DMS53 treated with DMSO at 0.1 percent for 48 hours (cell line): Measurements from ENCODE around the gene RASGEF1C.
"Not testable (repeated sequence)": the region's sequence is repeated elsewhere in the genome, so short reads cannot be mapped to it uniquely, and the experiment has no call there.

Experiments used
- DNase-seq: peaks from one replicate; lab custom pipeline; 2025; ENCODE audit not compliant: unreplicated experiment; lab: John Stamatoyannopoulos, UW

Gene RASGEF1C

DNA sequence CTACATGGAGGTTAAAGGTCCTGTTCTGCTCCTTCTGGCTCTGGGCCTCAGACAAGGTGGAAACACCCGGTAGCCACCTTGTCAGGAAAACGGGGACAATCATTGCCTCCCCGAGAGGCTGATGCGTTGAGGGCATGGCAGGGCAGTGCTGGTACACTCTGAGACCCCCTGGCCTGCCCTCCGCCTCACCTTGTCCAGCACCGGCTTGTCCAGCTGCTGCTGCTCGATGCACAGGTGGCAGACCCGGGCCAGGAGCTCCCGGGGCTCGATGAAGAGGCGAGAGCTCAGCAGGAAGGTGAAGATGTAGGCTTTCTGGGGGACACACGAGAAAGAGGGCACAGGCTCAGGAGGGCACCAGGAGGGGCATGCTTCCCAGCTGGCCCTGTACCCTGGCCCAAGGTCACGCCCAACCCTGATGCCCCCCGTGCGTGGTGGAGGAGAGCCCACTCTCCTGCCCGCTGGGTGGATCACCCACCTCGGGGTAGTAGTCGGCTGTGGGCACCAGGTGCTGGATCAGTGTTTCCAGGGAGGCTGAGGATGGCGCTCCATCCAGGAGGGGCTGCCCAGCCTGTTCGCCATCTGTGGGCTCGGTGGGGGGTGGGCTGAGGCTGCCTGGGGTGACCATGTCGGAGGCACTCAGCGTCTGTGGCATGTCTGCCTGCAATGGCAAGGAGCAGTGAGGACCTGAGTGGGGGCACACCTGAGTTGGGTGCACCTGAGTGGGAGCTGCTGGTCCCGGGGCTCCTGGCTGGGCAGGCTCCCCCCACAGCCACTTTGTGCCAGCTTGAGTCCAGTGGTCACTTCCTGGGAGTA is 71.4 kb downstream of the RASGEF1C start:
- no peak for DNase-seq

DNA sequence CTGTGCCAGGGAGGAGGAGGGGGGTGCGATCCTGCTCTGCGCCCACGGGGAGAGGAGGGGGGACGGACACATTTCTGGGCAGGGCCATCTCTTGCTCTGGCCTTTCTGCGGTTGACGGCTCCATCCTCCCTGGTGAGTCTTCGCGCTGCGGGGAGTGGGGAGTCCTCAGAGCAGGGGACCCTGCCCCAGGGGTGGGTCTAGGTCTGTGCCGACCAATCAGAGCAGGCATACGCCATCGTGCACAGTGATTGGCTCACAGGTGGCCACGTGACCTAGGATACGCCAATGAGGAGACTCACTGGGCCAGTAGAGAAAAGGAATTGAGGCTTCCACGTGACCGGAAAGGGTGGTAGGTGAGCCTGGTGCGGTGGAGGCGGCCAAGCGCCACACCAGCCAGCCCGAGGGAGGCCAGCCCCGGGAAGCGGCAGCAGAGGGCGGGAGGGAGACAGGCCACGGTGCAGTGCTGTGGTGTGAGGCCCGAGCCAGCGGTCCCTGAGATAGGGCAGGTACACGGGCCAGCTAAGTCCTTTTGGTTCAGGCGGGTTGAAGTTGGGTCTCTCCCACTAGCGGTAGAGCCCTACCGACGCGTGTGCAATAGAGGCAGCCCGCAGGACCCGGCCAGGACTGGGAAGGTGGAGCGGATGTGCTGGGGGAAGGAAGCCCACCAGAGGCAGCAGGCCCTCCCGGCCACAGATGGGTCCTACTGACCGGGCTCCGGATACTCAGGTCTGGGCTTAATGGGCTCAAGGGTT is 72.2 kb downstream of the RASGEF1C start:
- no peak for DNase-seq

DNA sequence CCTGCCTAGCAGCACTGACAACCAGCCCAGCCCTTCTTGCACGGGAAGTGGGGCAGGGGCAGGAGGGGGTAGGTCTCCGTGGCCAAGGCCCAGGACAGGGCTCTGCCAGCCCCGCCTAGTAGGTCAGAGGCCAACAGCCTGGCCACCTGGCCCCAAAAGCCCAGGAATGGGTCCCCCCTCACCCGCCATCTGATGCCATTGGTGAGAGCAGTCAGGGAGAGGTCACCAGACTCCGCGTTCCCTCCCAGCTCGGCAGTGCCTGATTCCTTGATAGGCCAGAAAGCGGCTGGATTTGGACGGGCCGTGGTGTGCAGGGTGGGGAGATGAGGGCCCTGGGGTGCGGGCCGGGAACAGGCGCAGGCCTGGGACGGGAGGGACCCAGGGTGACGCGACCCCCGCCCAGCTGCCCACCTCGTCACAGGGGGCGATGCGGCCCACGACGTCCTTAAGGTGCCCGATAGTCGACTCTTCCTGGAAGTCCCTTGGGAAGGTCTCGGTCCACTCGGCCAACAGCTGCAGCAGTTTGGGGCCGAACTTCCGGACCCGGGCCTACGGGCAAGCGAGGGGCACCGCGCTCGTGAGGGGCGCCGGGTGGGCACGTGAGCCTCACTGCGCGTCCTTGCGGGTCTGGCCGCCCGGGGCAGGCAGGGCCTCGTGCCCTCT is 72.9 kb downstream of the RASGEF1C start:
- no peak for DNase-seq

DNA sequence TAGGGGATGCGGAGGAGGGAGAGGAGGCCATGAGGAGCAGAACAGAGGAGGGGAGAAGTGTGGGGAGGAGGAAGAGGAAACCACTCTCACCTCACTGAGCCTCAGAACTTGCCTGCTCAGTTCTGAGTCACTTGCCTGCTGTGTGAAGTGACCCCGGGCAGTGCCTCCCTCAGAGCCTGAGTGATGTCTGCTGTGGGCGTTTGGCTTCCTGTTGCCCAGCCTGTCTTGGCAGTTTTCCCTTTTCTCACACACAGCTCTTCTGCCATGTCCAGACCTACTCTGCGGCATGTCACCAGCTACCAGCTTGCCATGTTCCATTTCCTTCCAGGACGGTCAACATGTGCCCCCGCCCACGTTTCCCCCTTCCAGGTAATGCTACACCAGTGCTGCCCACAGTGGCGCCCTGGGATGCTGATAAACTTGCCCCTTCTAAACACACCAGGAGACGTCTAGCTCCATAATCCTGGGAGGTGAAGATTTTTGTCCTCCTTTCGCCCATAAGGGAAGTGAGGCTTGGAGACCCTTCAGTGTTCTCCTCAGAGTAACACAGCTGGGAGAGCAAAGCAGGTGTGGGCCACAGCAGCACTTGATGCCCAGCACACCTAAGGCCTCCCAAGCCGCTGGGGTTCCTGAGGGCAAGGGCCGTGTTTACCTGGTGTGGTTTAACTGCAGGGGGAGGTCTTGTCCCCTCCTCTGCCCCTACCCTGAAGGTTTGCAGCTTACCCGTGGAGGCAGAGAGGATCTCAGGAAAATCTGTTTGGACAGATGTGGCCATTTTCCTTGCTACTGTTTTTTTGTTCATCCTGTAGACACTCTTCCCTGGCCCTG is 73.7 kb downstream of the RASGEF1C start:
- no peak for DNase-seq

DNA sequence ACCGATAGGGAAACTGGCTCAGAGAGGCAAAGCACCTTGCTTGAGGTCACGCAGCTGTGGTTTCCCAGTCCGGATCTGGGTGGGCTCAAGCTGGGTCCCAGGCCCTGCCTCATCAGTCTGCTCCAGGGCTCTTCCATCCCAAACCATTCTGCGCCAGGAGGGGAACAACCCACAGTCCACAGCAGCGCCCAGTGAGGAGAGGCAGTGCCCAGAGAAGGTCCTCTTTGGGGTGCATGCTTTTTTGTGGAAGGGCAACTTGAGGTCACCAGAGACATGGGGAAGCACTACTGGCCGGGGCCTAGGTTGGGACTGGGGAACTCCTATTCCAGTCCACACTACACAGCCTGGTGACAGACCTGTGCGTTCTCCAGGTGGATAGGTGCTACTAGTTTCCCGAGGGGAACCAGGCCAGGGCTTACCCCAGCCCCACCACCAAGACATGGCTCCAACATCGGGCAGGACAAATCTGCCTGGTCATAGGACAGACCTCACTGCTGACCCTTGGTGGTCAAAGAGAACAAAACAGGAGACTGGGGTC is 75.0 kb downstream of the RASGEF1C start:
- DNase-seq: no peak

DNA sequence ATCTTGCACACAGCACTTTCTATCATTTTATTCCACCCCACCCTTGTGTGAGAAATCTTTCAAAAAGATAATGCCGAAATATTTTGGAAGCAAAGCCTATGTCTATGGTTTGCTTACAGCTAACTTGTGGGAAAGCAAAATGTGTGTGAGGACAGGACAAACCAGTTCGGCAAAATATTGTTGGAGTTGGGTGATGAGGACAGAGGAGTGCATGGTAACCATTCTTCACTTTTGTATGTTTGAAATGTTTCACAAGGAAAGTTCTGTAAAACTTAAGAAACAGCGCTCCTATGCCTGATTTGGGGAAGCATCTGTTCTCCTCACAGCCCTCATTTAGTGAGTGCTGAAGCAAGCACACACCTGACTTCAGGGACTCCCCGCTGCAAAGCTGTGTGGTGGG is 75.5 kb downstream of the RASGEF1C start:
- DNase-seq: no peak

DNA sequence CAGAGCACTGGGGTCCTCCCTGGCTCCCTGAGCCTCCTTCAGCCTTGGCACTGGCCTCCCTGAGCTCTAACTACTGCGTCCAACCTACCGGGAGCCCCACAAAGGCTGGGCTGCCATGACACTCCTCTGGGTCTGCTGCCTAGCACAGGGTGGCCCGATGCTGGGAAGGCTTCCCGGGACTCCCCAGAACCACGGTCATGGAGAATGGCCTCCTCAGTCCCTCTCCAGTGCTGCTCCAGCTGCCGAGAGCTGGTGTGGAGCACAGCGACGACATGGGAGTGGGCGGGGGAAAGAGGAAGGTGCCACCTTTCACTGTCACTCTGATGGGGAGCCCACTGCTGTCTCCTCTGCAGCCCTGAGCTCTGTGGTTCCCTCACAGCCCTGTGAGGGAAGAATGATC is 76.0 kb downstream of the RASGEF1C start:
- no peak for DNase-seq

DNA sequence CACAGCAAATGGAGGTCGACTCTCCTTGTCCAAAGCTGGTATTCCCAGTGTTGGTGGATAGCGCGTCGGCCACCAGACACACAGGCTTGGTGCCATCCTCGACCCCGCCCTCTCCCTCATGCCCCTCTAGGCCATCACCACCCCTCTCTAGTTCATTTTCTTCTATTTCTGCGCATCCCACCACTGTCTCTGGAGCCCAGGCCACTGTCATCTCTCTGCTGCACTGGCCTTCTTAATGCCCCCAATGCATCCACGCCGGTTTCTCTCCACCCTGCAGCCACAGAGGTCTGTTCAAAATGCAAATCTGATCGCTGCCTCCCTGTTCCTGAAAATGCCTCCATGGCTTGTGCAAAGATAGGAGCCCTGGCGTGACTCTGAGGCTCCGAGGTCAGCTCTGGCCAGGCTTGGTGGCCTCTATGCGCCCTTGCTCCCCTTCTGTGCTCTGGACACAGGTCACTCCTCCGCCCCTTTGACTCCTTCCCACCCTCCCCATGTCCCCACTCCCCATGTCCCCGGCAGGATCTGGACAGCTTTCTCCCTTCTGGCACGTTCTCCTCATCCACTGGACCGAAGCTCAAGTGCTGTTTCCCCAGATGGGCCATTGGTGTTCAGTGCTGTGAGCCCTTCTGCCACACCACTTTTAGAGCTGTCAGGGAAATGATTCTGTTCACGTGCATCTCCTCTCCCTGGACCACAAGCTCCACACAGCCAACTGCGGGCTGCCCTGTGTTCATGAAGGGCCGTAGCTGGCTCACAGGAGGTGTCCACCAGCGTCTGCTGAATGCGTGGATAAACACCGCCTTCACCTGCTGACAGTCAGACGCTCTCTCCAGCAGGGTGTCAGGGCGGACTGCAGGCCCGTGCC is 77.9 kb downstream of the RASGEF1C start:
- DNase-seq: no peak

DNA sequence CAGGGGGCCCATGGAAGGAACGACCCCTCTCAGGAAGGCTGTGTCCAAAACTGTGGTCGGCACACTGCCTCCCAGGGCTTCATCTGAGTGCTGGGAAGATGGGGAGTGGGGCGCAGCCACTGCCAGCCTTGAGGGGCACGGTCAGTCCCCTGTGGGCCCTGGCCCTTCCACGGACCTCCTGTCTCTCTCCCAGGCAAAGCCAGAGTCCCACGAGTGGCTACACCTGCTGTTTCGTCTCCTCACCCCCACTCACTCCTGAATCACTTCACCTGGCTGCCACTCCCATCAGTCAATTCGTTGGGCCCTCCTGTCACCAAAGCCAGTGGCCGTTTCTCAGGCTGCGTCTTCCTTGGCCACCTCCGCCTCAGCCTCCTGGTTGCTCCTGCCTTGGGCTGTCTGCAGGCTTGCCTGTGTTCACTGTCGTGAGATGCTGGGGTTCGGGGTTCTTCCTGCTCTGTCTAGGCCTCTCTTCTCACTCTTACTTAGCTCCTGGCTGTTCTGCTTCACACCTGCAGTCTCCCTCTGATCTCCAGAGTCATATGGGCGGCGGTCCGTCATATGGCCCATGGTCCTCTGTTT is 78.6 kb downstream of the RASGEF1C start:
- DNase-seq: no peak

DNA sequence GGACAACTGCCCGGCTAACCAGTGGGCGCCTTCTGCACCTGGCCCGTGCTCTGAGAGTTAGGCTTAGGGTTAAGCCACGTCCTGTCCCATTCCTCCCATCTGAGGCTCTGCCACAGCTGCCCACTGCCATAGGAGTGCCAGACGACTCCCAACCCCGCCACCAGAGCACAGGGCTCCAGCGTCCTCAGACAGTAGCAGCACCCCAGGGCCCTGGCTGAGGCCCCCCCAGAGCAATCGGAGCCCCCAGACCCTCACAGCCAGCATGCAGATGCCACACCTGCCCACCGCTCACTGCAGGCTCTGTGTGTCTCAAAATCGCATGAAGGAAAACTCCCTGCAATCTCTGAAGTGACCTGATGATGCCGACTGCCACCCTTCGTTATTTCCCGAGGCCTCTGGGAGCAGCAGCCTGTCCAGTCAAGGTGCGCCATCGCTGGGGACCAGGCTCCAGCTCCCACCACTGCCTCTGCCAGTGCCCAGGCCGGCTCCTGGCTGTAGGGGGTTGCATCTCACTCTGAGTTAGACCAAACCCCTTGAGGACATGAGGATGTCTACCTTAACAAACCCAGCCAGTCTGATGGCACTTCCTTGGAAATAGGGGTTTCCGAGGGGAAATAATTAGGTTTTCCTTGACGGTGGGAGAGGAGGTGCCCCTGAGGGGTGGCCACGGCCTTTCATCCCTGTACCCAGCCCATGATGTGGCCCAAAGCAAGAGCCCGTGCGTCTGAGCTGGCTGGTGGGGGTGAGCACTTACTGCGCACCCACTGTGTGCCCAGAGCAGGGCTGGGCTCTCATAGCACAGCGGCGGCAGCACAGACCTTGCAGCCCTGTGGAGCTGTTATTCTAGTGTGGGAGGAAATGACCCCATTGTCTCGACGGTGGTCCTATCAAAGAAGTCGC is 79.5 kb downstream of the RASGEF1C start:
- no peak for DNase-seq

DNA sequence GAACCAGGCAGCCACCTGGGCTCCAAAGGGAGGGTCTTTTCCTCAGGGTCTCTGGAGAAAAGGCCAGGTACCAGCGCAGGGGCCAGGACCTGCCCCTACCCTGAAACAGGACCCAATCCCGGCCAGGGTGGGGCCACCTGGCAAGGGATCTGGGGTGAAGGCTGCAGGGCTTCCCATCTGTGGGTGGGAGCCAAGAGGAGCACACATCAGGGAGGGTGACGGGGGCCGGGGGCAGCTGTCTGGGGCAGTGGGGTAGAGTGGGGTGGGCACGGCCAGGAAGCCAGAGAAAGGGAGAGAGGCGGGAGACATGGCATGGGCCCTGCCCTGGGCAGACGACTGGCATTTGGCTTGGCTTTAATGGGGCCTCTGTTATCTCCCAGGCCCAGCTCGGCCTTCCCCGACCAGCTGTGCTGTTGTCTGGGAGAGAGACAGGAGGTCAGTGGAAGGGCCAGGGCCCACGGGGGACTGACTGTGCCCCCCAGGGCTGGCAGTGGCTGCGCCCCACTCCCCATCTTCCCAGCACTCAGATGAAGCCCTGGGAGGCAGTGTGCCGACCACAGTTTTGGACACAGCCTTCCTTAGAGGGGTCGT is 80.2 kb downstream of the RASGEF1C start:
- DNase-seq: no peak

DNA sequence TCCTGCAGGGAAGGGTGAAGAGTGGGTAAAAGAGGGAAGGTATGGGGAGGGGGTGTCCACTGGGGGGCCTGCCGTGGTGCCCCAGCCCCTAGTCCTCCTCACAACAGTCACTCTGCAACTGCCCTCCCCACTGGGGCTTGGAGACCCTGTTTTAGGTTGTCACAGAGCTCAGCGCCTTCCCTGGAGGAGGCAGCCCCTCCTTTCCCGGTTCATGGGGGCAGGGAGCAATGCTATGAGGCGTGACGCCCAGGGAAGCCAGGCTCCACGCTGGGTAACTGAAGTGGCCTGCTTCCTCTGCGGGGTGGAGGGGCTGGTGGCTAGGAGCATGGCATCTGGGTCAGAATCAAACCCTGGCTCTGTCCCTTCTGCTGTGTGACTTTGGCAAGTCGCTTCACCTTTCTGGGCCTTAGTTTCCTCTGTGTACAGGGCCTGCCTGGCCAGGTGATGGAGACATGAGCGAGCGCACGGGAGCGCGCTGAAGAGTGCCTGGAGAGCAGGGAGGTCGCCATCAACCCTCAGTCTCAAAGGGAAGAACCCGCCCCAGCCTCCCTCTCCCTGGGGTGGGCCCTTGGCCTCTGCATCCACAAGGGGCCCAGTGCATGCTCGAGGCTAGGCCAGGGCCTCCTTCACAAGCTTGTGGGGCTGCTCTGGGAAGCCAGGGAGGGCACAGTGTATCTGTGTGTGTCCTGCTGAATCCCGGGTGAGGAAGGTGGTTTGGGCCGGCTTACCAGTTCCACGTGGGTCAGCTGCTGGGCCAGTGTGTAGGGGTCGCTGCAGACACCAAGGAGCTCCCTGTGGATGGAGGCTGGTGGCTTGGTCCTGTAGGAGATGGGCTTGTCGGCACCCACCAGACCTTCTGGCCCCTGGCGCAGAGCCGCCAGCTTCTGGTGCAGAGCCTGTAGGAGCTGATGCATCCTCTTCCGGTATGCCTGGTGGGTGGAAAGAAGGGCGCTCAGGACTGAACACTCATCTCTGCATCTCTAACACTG is 81.0 kb downstream of the RASGEF1C start:
- DNase-seq: no peak

DNA sequence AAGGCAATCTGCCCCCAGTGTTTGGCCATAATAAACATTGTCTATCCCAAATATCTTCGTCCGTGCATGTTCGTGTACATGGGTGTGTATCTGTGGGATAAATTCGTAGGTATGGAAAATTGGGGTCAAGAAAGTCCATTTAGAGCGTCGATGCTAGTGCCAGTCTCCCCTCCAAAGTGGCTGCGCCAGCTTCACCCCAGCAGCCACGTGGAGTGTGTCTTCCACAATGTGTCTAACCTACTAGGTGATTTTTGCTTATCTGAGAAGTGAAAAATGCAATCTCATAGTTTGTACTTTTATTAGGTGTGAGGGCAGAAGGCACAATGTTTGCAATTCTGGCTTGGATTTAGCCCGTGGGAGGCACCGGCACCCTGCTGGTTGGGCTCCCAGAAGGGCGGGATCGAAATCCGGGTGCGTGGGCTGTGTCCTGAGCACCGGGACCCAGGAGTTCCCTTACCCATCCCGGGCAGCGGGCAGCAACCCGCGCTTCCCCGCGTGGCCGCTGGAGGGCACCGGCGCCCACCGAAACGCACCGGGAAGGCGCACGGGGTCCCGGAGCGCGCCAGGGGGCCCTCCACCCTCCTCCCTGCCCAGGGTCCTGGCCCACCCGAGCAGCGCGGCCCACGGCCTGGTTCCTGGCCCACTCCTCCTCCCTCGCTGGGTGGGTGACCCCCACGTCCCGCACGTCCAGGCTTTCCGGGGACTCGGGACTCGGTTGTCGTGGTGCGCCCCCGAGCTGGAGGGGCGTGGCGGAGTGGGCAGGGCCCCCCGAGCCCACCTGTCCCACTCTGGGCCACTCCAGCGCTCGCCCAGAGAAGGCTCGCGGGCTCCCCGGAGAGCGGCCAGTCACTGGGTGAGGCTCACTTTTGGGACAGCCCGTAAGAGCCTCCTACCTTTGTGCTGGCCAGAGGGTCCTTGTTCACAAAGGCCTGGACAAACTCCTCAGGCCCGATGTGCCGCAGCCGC is 82.0 kb downstream of the RASGEF1C start:
- no peak for DNase-seq

DNA sequence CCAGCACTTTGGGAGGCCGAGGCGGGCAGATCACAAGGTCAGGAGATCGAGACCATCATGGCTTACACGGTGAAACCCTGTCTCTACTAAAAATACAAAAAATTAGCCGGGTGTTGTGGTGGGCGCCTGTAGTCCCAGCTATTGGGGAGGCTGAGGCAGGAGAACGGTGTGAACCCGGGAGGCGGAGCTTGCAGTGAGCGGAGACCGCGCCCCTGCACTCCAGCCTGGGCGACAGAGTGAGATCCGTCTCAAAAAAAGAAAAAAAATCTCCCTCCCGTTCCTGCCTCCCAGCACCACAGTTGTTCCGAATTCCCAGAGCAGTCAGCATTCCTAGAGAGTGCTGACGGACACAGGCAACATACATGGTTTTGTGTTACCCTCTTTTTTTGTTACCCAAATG is 82.9 kb downstream of the RASGEF1C start:
- not testable (repeated sequence) for DNase-seq

DNA sequence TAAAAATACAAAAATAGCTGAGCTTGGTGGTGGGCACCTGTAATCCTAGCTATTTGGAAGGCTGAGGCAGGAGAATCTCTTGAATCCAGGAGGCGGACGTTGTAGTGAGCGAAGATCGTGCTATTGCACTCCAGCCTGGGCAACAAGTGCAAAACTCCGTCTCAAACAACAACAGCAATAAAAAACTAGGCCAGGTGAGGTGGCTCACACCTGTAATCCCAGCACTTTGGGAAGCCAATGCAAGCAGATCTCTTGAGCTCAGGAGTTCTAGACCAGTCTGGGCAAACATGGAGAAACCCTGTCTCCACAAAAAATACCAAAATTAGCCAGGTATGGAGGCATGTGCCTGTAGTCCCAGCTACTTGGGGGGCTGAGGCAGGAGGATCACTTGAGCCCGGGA is 84.3 kb downstream of the RASGEF1C start:
- not testable (repeated sequence) for DNase-seq

DNA sequence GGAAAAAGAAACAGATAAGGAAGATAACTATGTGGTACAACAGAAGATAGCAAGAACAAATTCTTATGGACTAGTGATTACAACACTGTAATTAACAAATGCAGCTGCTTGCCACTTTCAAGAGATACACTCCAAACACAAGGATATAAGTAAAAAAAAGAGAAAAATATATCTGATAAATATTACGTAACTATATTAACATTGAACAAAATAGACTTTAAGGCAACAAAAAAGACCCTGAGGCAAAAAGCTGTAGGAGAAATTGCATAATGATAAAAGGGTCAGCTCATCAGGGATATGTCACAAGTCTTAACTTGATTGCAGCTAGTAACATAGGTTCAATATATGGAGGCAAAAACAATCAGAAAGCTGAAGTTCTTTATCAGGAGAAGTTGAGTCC is 86.1 kb downstream of the RASGEF1C start:
- DNase-seq: no peak
